ENCODE data around the gene ESR1. TPM values are rescaled to one million over a fixed set of nuclear protein-coding genes. Genes with fewer than 3 reads are reported as not detected.
A peak's percentile ranks its signal among the peaks of the same experiment; 100 is the strongest.

The ESR1 gene
- total and polyA plus RNA-seq, 2 donors from 2014 or later = 1.1 to 5.2 TPM

DNA sequence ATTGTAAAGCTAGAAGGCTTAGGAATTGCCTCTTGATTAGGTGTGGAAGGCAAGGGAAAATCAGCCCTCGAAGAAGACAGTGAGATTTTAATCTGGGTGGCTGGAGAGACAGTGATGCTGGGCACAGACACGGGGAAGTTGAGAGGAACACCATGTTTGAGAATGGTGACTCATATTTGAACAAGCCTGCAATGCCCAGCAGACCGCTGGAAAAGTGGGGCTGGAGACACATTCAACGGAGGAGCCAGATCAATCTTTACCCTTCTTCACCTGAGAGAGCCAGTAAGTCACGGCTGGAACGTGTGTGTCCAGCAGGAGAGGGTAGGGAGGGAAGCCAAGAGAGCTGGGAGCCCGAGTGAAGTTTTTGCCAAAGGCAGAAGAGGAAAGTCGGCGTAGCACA is 3.7 kb upstream of the ESR1 start:
- intact Hi-C loops (cut with DNase I) = no loop called here
- DNase-seq = no peak
- no peak overlapping the region for H3K27ac ChIP-seq (ENCODE audit: low read depth in 2 of 2, low read length in 2 of 2)
- no peaks in the 10 kb centered on the region for H3K9me3 ChIP-seq (ENCODE audit: control insufficient read depth in 2 of 3, insufficient read depth in 1 of 3, low read length in 3 of 3)
- no peak for FAIRE-seq
- peaks cover 0 to 8% (median 0%) of the 10 kb centered on the region in 3 donors for H3K4me1 ChIP-seq (ENCODE audit: control insufficient read depth in 2 of 3, insufficient read depth in 2 of 3, low read depth in 1 of 3, low read length in 3 of 3)
- no peak overlapping the region for H3K4me3 ChIP-seq (ENCODE audit: low read length in 3 of 3)
- peaks cover 21% of the 10 kb centered on the region for H3K27me3 ChIP-seq (ENCODE audit: control insufficient read depth, insufficient read depth, low read length)
- no peaks in the 10 kb centered on the region for H3K36me3 ChIP-seq (ENCODE audit: control insufficient read depth in 2 of 3, insufficient read depth in 3 of 3, low read length in 3 of 3)
- TF ChIP-seq, protein P1, sequence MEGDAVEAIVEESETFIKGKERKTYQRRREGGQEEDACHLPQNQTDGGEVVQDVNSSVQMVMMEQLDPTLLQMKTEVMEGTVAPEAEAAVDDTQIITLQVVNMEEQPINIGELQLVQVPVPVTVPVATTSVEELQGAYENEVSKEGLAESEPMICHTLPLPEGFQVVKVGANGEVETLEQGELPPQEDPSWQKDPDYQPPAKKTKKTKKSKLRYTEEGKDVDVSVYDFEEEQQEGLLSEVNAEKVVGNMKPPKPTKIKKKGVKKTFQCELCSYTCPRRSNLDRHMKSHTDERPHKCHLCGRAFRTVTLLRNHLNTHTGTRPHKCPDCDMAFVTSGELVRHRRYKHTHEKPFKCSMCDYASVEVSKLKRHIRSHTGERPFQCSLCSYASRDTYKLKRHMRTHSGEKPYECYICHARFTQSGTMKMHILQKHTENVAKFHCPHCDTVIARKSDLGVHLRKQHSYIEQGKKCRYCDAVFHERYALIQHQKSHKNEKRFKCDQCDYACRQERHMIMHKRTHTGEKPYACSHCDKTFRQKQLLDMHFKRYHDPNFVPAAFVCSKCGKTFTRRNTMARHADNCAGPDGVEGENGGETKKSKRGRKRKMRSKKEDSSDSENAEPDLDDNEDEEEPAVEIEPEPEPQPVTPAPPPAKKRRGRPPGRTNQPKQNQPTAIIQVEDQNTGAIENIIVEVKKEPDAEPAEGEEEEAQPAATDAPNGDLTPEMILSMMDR (IDR thresholded peaks at IDR 0.05; ENCODE audit: borderline replicate concordance, extremely low read depth, insufficient read depth) = no peak
- H3K9ac ChIP-seq (ENCODE audit: low read length in 3 of 3) = no peak overlapping the region

DNA sequence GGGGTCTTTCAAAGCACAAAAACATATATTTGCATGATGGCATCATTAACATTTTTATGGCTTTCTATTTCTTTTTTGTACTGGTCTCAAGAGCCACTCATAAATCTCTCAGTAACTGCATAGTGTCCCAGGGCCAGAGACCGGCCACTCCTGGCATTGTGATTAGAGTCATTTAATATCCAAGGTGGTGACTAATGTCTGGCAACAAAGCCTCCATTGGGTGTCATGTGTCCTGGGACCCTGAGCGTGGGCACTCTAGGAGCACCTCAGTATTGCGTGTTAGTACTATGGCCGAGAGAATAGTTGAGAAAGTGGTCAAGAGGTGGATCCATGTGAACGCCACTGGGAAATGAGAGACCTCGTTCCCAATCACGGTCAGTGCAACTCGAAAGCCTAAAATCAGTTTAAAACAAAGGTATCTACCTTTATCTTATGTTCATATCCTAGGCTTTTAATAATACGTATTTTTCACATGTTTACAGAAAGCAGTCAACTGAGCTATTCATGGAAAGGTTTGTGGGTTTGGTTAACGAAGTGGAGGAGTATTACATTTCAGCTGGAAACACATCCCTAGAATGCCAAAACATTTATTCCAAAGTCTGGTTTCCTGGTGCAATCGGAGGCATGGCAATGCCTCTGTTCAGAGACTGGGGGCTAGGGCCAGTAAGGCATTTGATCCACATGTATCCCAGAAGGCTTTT is 2.7 kb upstream of the ESR1 start:
- Histone ChIP-seq H3K27ac (ENCODE audit: low read depth in 2 of 2, low read length in 2 of 2) (no peak overlapping the region), H3K9me3 (ENCODE audit: control insufficient read depth in 2 of 3, insufficient read depth in 1 of 3, low read length in 3 of 3) (no peaks in the 10 kb centered on the region), H3K27me3 (ENCODE audit: control insufficient read depth, insufficient read depth, low read length) (peaks cover 25% of the 10 kb centered on the region), H3K36me3 (ENCODE audit: control insufficient read depth in 2 of 3, insufficient read depth in 3 of 3, low read length in 3 of 3) (no peaks in the 10 kb centered on the region), H3K4me1 (ENCODE audit: control insufficient read depth in 2 of 3, insufficient read depth in 2 of 3, low read depth in 1 of 3, low read length in 3 of 3) (peaks cover 0 to 8% (median 0%) of the 10 kb centered on the region in 3 donors), H3K4me3 (ENCODE audit: low read length in 3 of 3) (no peak overlapping the region), H3K9ac (ENCODE audit: low read length in 3 of 3) (no peak overlapping the region)
- intact Hi-C loops (cut with DNase I) = no loop called here
- DNase-seq (peak in 1 of 5 donors; percentile 24), FAIRE-seq (no peak)
- TF ChIP-seq, protein P1 (IDR thresholded peaks at IDR 0.05; ENCODE audit: borderline replicate concordance, extremely low read depth, insufficient read depth) = no peak

DNA sequence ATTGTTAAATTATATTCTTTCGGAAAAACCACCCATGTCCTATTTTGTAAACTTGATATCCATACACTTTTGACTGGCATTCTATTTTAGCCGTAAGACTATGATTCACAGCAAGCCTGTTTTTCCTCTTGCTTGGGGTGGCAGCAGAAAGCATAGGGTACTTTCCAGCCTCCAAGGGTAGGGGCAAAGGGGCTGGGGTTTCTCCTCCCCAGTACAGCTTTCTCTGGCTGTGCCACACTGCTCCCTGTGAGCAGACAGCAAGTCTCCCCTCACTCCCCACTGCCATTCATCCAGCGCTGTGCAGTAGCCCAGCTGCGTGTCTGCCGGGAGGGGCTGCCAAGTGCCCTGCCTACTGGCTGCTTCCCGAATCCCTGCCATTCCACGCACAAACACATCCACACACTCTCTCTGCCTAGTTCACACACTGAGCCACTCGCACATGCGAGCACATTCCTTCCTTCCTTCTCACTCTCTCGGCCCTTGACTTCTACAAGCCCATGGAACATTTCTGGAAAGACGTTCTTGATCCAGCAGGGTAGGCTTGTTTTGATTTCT is 2.1 kb upstream of the ESR1 start:
- DNase-seq (no peak), FAIRE-seq (no peak)
- Histone ChIP-seq H3K27ac (ENCODE audit: low read depth in 2 of 2, low read length in 2 of 2) (no peak overlapping the region), H3K4me3 (ENCODE audit: low read length in 3 of 3) (peak overlapping the region in 1 of 3 donors; percentile 34), H3K4me1 (ENCODE audit: control insufficient read depth in 2 of 3, insufficient read depth in 2 of 3, low read depth in 1 of 3, low read length in 3 of 3) (peaks cover 0 to 8% (median 0%) of the 10 kb centered on the region in 3 donors), H3K9ac (ENCODE audit: low read length in 3 of 3) (no peak overlapping the region), H3K27me3 (ENCODE audit: control insufficient read depth, insufficient read depth, low read length) (peaks cover 30% of the 10 kb centered on the region), H3K9me3 (ENCODE audit: control insufficient read depth in 2 of 3, insufficient read depth in 1 of 3, low read length in 3 of 3) (no peaks in the 10 kb centered on the region), H3K36me3 (ENCODE audit: control insufficient read depth in 2 of 3, insufficient read depth in 3 of 3, low read length in 3 of 3) (no peaks in the 10 kb centered on the region)
- intact Hi-C loops (cut with DNase I) = no loop called here
- TF ChIP-seq, protein P1 (IDR thresholded peaks at IDR 0.05; ENCODE audit: borderline replicate concordance, extremely low read depth, insufficient read depth) = no peak

Data from kidney (tissue), 14 donors.